Large intestine (tissue), 3 donors: ENCODE data around the gene VAPB. TPM values are rescaled to one million over a fixed set of nuclear protein-coding genes. Genes with fewer than 3 reads are reported as not detected.

ENCODE experiments used
- DNase-seq, 2 donors: peaks; one replicate each; pipeline versions ENCODE4 v3.0.0 to v3.0.0-alpha.2; 2013
- H3K27ac ChIP-seq: one replicate; pipeline ENCODE4 v1.5.1; 2013; ENCODE audit warnings: low read length
- H3K27me3 ChIP-seq: 2 replicates; pipeline ENCODE4 v1.6.1; 2013; ENCODE audit warnings: low read length; ENCODE audit not compliant: control insufficient read depth, insufficient read depth
- H3K36me3 ChIP-seq: 2 replicates; pipeline ENCODE4 v1.6.1; 2013; ENCODE audit warnings: low read length; ENCODE audit not compliant: control insufficient read depth, insufficient read depth
- H3K4me1 ChIP-seq: one replicate; pipeline ENCODE4 v1.6.1; 2013; ENCODE audit warnings: low read length; ENCODE audit not compliant: control insufficient read depth, insufficient read depth
- H3K4me3 ChIP-seq: one replicate; pipeline ENCODE4 v1.5.1; 2013; ENCODE audit warnings: low read length
- H3K9me3 ChIP-seq: one replicate; pipeline ENCODE4 v1.6.1; 2013; ENCODE audit warnings: mild to moderate bottlenecking, low read depth, low read length, moderate library complexity; ENCODE audit not compliant: control insufficient read depth
- WGBS: methylation state at CpG from one replicate; pipeline ENCODE4 v1.1.5; 2013; ENCODE audit warnings: low lambda C conversion rate; ENCODE audit not compliant: insufficient coverage; 5-methylcytosine and 5-hydroxymethylcytosine counted together
- polyA plus RNA-seq: library from polyadenylated mRNA; unstranded; fragments of 120-200 nt; gene quantifications from one replicate; pipeline ENCODE4 v1.2.1, GENCODE V29; 2013

VAPB gene
- polyA plus RNA-seq, 1 donor = 39.2 TPM

GRCh38 chr20:58481481-58482021 is 92.5 kb downstream of the VAPB start:
- H3K27me3 ChIP-seq = no peaks in the 10 kb centered on the region
- no CpG with 5 or more reads among the region's 18 CpGs for WGBS
- no peak overlapping the region for H3K4me3 ChIP-seq
- no peak overlapping the region for H3K27ac ChIP-seq
- H3K9me3 ChIP-seq = peaks cover 6% of the 10 kb centered on the region
- H3K36me3 ChIP-seq = no peaks in the 10 kb centered on the region
- peak in 1 of 2 donors; percentile 43 for DNase-seq
- H3K4me1 ChIP-seq = no peaks in the 10 kb centered on the region

GRCh38 chr20:58482416-58482815 is 93.4 kb downstream of the VAPB start:
- Histone ChIP-seq H3K9me3 (peaks cover 6% of the 10 kb centered on the region), H3K27ac (no peak overlapping the region), H3K4me1 (no peaks in the 10 kb centered on the region), H3K4me3 (no peak overlapping the region), H3K27me3 (no peaks in the 10 kb centered on the region), H3K36me3 (no peaks in the 10 kb centered on the region)
- no CpG with 5 or more reads among the region's 10 CpGs for WGBS
- no peak for DNase-seq

- peaks cover 4% of the 10 kb centered on the region for H3K9me3 ChIP-seq
- H3K4me3 ChIP-seq = no peak overlapping the region
- no peaks in the 10 kb centered on the region for H3K27me3 ChIP-seq
- no peak for DNase-seq
- H3K27ac ChIP-seq = no peak overlapping the region
- no CpG with 5 or more reads among the region's 5 CpGs for WGBS
- H3K36me3 ChIP-seq = no peaks in the 10 kb centered on the region
- no peaks in the 10 kb centered on the region for H3K4me1 ChIP-seq
Measured at GRCh38 chr20:58483051-58483450, 94.0 kb downstream of the VAPB start.

GRCh38 chr20:58483470-58483869 is 94.4 kb downstream of the VAPB start:
- no peaks in the 10 kb centered on the region for H3K36me3 ChIP-seq
- H3K4me3 ChIP-seq = no peak overlapping the region
- H3K9me3 ChIP-seq = no peaks in the 10 kb centered on the region
- no peaks in the 10 kb centered on the region for H3K4me1 ChIP-seq
- no peak for DNase-seq
- 100% methylated on average over 2 of the region's 6 CpGs for WGBS
- H3K27me3 ChIP-seq = no peaks in the 10 kb centered on the region
- H3K27ac ChIP-seq = no peak overlapping the region

- Histone ChIP-seq H3K4me1 (no peaks in the 10 kb centered on the region), H3K9me3 (no peaks in the 10 kb centered on the region), H3K27me3 (no peaks in the 10 kb centered on the region), H3K4me3 (no peak overlapping the region), H3K27ac (no peak overlapping the region), H3K36me3 (no peaks in the 10 kb centered on the region)
- WGBS = 80% methylated on average over 1 of the region's 3 CpGs
- no peak for DNase-seq
Measured at GRCh38 chr20:58485393-58485792, 96.4 kb downstream of the VAPB start.

GRCh38 chr20:58486207-58486606 is 97.2 kb downstream of the VAPB start:
- WGBS = 57% methylated on average over 1 of the region's 1 CpG
- no peaks in the 10 kb centered on the region for H3K27me3 ChIP-seq
- no peak overlapping the region for H3K27ac ChIP-seq
- DNase-seq = no peak
- no peaks in the 10 kb centered on the region for H3K9me3 ChIP-seq
- H3K36me3 ChIP-seq = no peaks in the 10 kb centered on the region
- H3K4me1 ChIP-seq = no peaks in the 10 kb centered on the region
- no peak overlapping the region for H3K4me3 ChIP-seq

GRCh38 chr20:58492074-58492718 is 103.2 kb downstream of the VAPB start:
- no peaks in the 10 kb centered on the region for H3K27me3 ChIP-seq
- no peaks in the 10 kb centered on the region for H3K36me3 ChIP-seq
- no peaks in the 10 kb centered on the region for H3K4me1 ChIP-seq
- no peaks in the 10 kb centered on the region for H3K9me3 ChIP-seq
- H3K27ac ChIP-seq = no peak overlapping the region
- DNase-seq = no peak
- H3K4me3 ChIP-seq = no peak overlapping the region
- WGBS = 88% methylated on average over 4 of the region's 7 CpGs

- 100% methylated on average over 1 of the region's 4 CpGs for WGBS
- H3K4me1 ChIP-seq = no peaks in the 10 kb centered on the region
- H3K9me3 ChIP-seq = no peaks in the 10 kb centered on the region
- H3K4me3 ChIP-seq = no peak overlapping the region
- no peak for DNase-seq
- no peaks in the 10 kb centered on the region for H3K36me3 ChIP-seq
- no peak overlapping the region for H3K27ac ChIP-seq
- no peaks in the 10 kb centered on the region for H3K27me3 ChIP-seq
Measured at GRCh38 chr20:58492795-58493524, 103.9 kb downstream of the VAPB start.

- Histone ChIP-seq H3K9me3 (no peaks in the 10 kb centered on the region), H3K4me3 (no peak overlapping the region), H3K4me1 (no peaks in the 10 kb centered on the region), H3K36me3 (no peaks in the 10 kb centered on the region), H3K27ac (no peak overlapping the region), H3K27me3 (no peaks in the 10 kb centered on the region)
- WGBS = no CpG with 5 or more reads among the region's 13 CpGs
- no peak for DNase-seq
Measured at GRCh38 chr20:58494923-58495622, 106.0 kb downstream of the VAPB start.

GRCh38 chr20:58495623-58496428 is 106.8 kb downstream of the VAPB start:
- Histone ChIP-seq H3K27ac (no peak overlapping the region), H3K4me1 (no peaks in the 10 kb centered on the region), H3K27me3 (no peaks in the 10 kb centered on the region), H3K36me3 (no peaks in the 10 kb centered on the region), H3K9me3 (no peaks in the 10 kb centered on the region), H3K4me3 (no peak overlapping the region)
- no CpG with 5 or more reads among the region's 15 CpGs for WGBS
- no peak for DNase-seq
